Hepatocyte (in vitro differentiated cells): ENCODE measurements around the gene MLYCD. TPM values are rescaled to one million over a fixed set of nuclear protein-coding genes. Genes with fewer than 3 reads are reported as not detected.

Experiments
- DNase-seq: peaks from one replicate; pipeline ENCODE4 v3.0.0-alpha.2; 2016; ENCODE audit warnings: low spot score
- H2AFZ ChIP-seq: fragments of 200-600 bp; sonication (generic); 2 replicates; pipeline ENCODE4 v1.6.0; 2016; ENCODE audit warnings: antibody characterized with exemption, mild to moderate bottlenecking
- H3K27ac ChIP-seq: fragments of 200-600 bp; sonication (generic); 2 replicates; pipeline ENCODE4 v1.5.1; 2016; ENCODE audit warnings: mild to moderate bottlenecking
- H3K27me3 ChIP-seq: fragments of 200-600 bp; sonication (generic); 2 replicates; pipeline ENCODE4 v1.6.1; 2016
- H3K36me3 ChIP-seq: fragments of 200-600 bp; sonication (generic); replicated peaks from 2 replicates; pipeline ENCODE4 v1.5.1; 2016; ENCODE audit warnings: low read depth; ENCODE audit not compliant: insufficient read depth
- H3K4me1 ChIP-seq: fragments of 200-600 bp; sonication (generic); 2 replicates; pipeline ENCODE4 v1.5.1; 2016; ENCODE audit warnings: mild to moderate bottlenecking, moderate library complexity; ENCODE audit not compliant: insufficient read depth
- H3K4me2 ChIP-seq: fragments of 200-600 bp; sonication (generic); 2 replicates; pipeline ENCODE4 v1.6.0; 2016
- H3K4me3 ChIP-seq: fragments of 200-600 bp; sonication (generic); 2 replicates; pipeline ENCODE4 v1.5.1; 2016; ENCODE audit warnings: mild to moderate bottlenecking
- H3K79me2 ChIP-seq: fragments of 200-600 bp; sonication (generic); 2 replicates; pipeline ENCODE4 v1.6.0; 2017; ENCODE audit warnings: mild to moderate bottlenecking
- H3K9me2 ChIP-seq: fragments of 200-600 bp; sonication (generic); replicated peaks from 2 replicates; pipeline ENCODE4 v1.6.0; 2017; ENCODE audit warnings: mild to moderate bottlenecking; ENCODE audit not compliant: insufficient read depth
- H3K9me3 ChIP-seq: fragments of 200-600 bp; sonication (generic); 2 replicates; pipeline ENCODE4 v1.5.1; 2016; ENCODE audit warnings: low read depth, mild to moderate bottlenecking
- H4K20me1 ChIP-seq: fragments of 200-600 bp; sonication (generic); 2 replicates; pipeline ENCODE4 v1.6.0; 2016; ENCODE audit warnings: mild to moderate bottlenecking; ENCODE audit not compliant: insufficient read depth, poor library complexity, severe bottlenecking
- CTCF ChIP-seq: fragments of 200-600 bp; sonication (generic); IDR thresholded peaks from 2 replicates; pipeline ENCODE4 v1.5.1; 2016; ENCODE audit warnings: antibody characterized with exemption, mild to moderate bottlenecking; ENCODE audit not compliant: poor library complexity
- EZH2 ChIP-seq: fragments of 200-600 bp; sonication (generic); IDR thresholded peaks from 2 replicates; pipeline ENCODE4 v1.6.1; 2016; ENCODE audit warnings: antibody characterized with exemption, mild to moderate bottlenecking, borderline replicate concordance
- EZH2phosphoT487 ChIP-seq: fragments of 200-600 bp; sonication (generic); IDR thresholded peaks from one replicate; pipeline ENCODE4 v1.6.1; 2018; ENCODE audit warnings: antibody characterized with exemption, mild to moderate bottlenecking, low read depth, moderate library complexity; ENCODE audit not compliant: unreplicated experiment, severe bottlenecking
- WGBS: methylation state at CpG from one replicate; pipeline ENCODE4 v1.1.6; 2016; ENCODE audit warnings: low lambda C conversion rate; ENCODE audit errors: missing lambda C conversion rate; 5-methylcytosine and 5-hydroxymethylcytosine counted together
- polyA plus RNA-seq: library from polyadenylated mRNA; unstranded; fragments of >200 nt; fragmentation: Nextera tagmentation; extraction: Ambion mirVana; gene quantifications from 2 replicates; pipeline ENCODE4 v1.2.1, GENCODE V29; 2016
- total RNA-seq: library from RNA; depleted of rRNA; stranded (reverse); fragments of >200 nt; gene quantifications from 2 replicates; pipeline ENCODE4 v1.2.3, GENCODE V29; 2014

The MLYCD gene
- total and polyA plus RNA-seq, 2 experiments from 2014 or later = 6.3 to 10.1 TPM

- no peaks in the 10 kb centered on the region for H4K20me1 ChIP-seq
- H3K27ac ChIP-seq = no peak overlapping the region
- H3K79me2 ChIP-seq = no peaks in the 10 kb centered on the region
- peaks cover 10% of the 10 kb centered on the region for H3K27me3 ChIP-seq
- no peak for DNase-seq
- H3K9me3 ChIP-seq = no peaks in the 10 kb centered on the region
- no peak overlapping the region for H2AFZ ChIP-seq
- TF ChIP-seq EZH2phosphoT487 = no peak
- TF ChIP-seq CTCF = no peak
- TF ChIP-seq EZH2 = no peak
- H3K4me2 ChIP-seq = no peak overlapping the region
- no peaks in the 10 kb centered on the region for H3K9me2 ChIP-seq
- no peak overlapping the region for H3K4me3 ChIP-seq
- no peaks in the 10 kb centered on the region for H3K36me3 ChIP-seq
- H3K4me1 ChIP-seq = no peaks in the 10 kb centered on the region
- WGBS = 82% methylated on average over 22 of the region's 22 CpGs
Measured at GRCh38 chr16:83973581-83974385, 74.9 kb downstream of the MLYCD start.

GRCh38 chr16:83974475-83974874 lies 75.6 kb downstream of the MLYCD start:
- Histone ChIP-seq H3K4me3 (no peak overlapping the region), H3K36me3 (no peaks in the 10 kb centered on the region), H3K4me1 (no peaks in the 10 kb centered on the region), H3K27me3 (peaks cover 3% of the 10 kb centered on the region), H4K20me1 (no peaks in the 10 kb centered on the region), H3K4me2 (no peak overlapping the region), H2AFZ (no peak overlapping the region), H3K9me3 (no peaks in the 10 kb centered on the region), H3K9me2 (no peaks in the 10 kb centered on the region), H3K27ac (no peak overlapping the region), H3K79me2 (no peaks in the 10 kb centered on the region)
- no peak for TF ChIP-seq EZH2
- 42% methylated on average over 7 of the region's 7 CpGs for WGBS
- DNase-seq = no peak

- H2AFZ ChIP-seq = no peak overlapping the region
- no peaks in the 10 kb centered on the region for H3K36me3 ChIP-seq
- no peaks in the 10 kb centered on the region for H3K9me2 ChIP-seq
- no peaks in the 10 kb centered on the region for H3K79me2 ChIP-seq
- no peak overlapping the region for H3K4me3 ChIP-seq
- H4K20me1 ChIP-seq = no peaks in the 10 kb centered on the region
- TF ChIP-seq CTCF (no peak), EZH2phosphoT487 (no peak), EZH2 (no peak)
- 86% methylated on average over 15 of the region's 15 CpGs for WGBS
- no peak overlapping the region for H3K27ac ChIP-seq
- no peak overlapping the region for H3K4me2 ChIP-seq
- no peaks in the 10 kb centered on the region for H3K9me3 ChIP-seq
- H3K27me3 ChIP-seq = no peaks in the 10 kb centered on the region
- no peaks in the 10 kb centered on the region for H3K4me1 ChIP-seq
- DNase-seq = no peak
Measured at GRCh38 chr16:83975590-83976260, 76.8 kb downstream of the MLYCD start.

Other genes with a start within 250 kb of the MLYCD start
- 26.7 and 26.9 TPM in 2 replicates for gene HSBP1, start 91.1 kb upstream of the MLYCD start, total RNA-seq
- gene HSBP1, start 91.1 kb upstream of the MLYCD start, polyA plus RNA-seq = 375 and 384 TPM in 2 replicates
- gene OSGIN1, start 54.1 kb downstream of the MLYCD start, total RNA-seq = 1.9 and 3.3 TPM in 2 replicates
- 6.0 and 10.0 TPM in 2 replicates for gene OSGIN1, start 54.1 kb downstream of the MLYCD start, polyA plus RNA-seq
- gene NECAB2, start 69.1 kb downstream of the MLYCD start, total RNA-seq = not detected in 2 replicates
- 0.45 and 1.1 TPM in 2 replicates for gene NECAB2, start 69.1 kb downstream of the MLYCD start, polyA plus RNA-seq
- not detected in 2 replicates for gene SLC38A8, start 143.7 kb downstream of the MLYCD start, total RNA-seq
- not detected in 2 replicates for gene SLC38A8, start 143.7 kb downstream of the MLYCD start, polyA plus RNA-seq
- gene MBTPS1, start 217.8 kb downstream of the MLYCD start, total RNA-seq = 76.8 and 82.9 TPM in 2 replicates
- 61.5 and 65.9 TPM in 2 replicates for gene MBTPS1, start 217.8 kb downstream of the MLYCD start, polyA plus RNA-seq
- 24.9 and 26.7 TPM in 2 replicates for gene HSDL1, start 246.1 kb downstream of the MLYCD start, total RNA-seq
- gene HSDL1, start 246.1 kb downstream of the MLYCD start, polyA plus RNA-seq = 14.3 and 20.1 TPM in 2 replicates
- 0.13 and 0.16 TPM in 2 replicates for gene DNAAF1, start 246.2 kb downstream of the MLYCD start, total RNA-seq
- gene DNAAF1, start 246.2 kb downstream of the MLYCD start, polyA plus RNA-seq = 0.12 and 0.31 TPM in 2 replicates